Measurements from ENCODE around the gene GH2. TPM values are rescaled to one million over a fixed set of nuclear protein-coding genes. Genes with fewer than 3 reads are reported as not detected.

GH2 gene
- total and polyA plus RNA-seq, 4 donors = not detected

DNA sequence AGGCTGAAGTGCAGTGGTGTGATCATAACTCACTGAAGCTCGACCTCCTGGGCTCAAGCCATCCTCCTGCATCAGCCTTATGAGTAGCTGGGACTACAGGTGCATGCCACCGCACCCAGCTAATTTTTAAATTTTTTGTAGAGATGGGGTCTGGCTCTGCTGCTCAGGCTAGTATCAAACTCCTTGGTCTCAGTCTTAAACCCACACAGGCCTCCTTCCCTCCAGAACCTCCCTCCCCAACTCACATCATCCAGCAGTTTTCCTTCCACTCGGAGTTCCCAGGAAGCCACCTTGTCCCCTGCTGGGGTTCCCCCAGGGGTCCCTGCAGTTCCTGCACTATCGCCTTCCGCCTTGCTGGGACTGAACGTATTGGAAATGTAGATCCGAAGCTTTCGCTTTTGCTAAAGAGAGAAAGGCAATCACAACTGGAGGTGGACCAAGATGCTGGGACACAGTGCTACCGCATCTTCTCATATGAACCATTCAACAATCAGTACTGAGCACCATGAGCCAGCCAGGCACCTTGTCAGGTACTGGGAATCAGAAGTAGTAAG lies 46.5 kb downstream of the GH2 start:
- H3K9me3 ChIP-seq (ENCODE audit: control insufficient read depth in 4 of 4, low read length in 3 of 4) = no peaks in the 10 kb centered on the region
- H3K27me3 ChIP-seq (ENCODE audit: control insufficient read depth in 4 of 4, insufficient read depth in 4 of 4, low read length in 3 of 4) = no peaks in the 10 kb centered on the region
- H3K27ac ChIP-seq (ENCODE audit: low read depth in 1 of 2, low read length in 2 of 2) = no peak overlapping the region
- H3K9ac ChIP-seq (ENCODE audit: low read depth in 1 of 2, low read length in 2 of 2) = no peak overlapping the region
- WGBS = 93% methylated on average over 9 of the region's 9 CpGs
- H3K4me1 ChIP-seq (ENCODE audit: control insufficient read depth in 4 of 4, insufficient read depth in 4 of 4, low read length in 3 of 4) = peaks cover 20 to 28% (median 26%) of the 10 kb centered on the region in 4 donors
- no peak for TF ChIP-seq RXRA (IDR thresholded peaks at IDR 0.05)
- TF ChIP-seq, protein P1, sequence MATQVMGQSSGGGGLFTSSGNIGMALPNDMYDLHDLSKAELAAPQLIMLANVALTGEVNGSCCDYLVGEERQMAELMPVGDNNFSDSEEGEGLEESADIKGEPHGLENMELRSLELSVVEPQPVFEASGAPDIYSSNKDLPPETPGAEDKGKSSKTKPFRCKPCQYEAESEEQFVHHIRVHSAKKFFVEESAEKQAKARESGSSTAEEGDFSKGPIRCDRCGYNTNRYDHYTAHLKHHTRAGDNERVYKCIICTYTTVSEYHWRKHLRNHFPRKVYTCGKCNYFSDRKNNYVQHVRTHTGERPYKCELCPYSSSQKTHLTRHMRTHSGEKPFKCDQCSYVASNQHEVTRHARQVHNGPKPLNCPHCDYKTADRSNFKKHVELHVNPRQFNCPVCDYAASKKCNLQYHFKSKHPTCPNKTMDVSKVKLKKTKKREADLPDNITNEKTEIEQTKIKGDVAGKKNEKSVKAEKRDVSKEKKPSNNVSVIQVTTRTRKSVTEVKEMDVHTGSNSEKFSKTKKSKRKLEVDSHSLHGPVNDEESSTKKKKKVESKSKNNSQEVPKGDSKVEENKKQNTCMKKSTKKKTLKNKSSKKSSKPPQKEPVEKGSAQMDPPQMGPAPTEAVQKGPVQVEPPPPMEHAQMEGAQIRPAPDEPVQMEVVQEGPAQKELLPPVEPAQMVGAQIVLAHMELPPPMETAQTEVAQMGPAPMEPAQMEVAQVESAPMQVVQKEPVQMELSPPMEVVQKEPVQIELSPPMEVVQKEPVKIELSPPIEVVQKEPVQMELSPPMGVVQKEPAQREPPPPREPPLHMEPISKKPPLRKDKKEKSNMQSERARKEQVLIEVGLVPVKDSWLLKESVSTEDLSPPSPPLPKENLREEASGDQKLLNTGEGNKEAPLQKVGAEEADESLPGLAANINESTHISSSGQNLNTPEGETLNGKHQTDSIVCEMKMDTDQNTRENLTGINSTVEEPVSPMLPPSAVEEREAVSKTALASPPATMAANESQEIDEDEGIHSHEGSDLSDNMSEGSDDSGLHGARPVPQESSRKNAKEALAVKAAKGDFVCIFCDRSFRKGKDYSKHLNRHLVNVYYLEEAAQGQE (IDR thresholded peaks at IDR 0.05) = no peak
- TF ChIP-seq, protein P2, sequence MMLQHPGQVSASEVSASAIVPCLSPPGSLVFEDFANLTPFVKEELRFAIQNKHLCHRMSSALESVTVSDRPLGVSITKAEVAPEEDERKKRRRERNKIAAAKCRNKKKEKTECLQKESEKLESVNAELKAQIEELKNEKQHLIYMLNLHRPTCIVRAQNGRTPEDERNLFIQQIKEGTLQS (IDR thresholded peaks at IDR 0.05) = no peak
- TF ChIP-seq HNF4G (IDR thresholded peaks at IDR 0.05) = no peak
- TF ChIP-seq EGR1 (IDR thresholded peaks at IDR 0.05; ENCODE audit: low read depth in 2 of 2) = no peak
- no peak for TF ChIP-seq JUND (IDR thresholded peaks at IDR 0.05)
- TF ChIP-seq RAD21 (IDR thresholded peaks at IDR 0.05) = no peak
- TF ChIP-seq GABPA (IDR thresholded peaks at IDR 0.05 in 1 of 2, conservative IDR thresholded peaks at IDR 0.05 in 1 of 2) = no peak
- no peak for TF ChIP-seq YY1 (IDR thresholded peaks at IDR 0.05)
- no peak for TF ChIP-seq FOXA2 (IDR thresholded peaks at IDR 0.05)
- TF ChIP-seq, protein P3, sequence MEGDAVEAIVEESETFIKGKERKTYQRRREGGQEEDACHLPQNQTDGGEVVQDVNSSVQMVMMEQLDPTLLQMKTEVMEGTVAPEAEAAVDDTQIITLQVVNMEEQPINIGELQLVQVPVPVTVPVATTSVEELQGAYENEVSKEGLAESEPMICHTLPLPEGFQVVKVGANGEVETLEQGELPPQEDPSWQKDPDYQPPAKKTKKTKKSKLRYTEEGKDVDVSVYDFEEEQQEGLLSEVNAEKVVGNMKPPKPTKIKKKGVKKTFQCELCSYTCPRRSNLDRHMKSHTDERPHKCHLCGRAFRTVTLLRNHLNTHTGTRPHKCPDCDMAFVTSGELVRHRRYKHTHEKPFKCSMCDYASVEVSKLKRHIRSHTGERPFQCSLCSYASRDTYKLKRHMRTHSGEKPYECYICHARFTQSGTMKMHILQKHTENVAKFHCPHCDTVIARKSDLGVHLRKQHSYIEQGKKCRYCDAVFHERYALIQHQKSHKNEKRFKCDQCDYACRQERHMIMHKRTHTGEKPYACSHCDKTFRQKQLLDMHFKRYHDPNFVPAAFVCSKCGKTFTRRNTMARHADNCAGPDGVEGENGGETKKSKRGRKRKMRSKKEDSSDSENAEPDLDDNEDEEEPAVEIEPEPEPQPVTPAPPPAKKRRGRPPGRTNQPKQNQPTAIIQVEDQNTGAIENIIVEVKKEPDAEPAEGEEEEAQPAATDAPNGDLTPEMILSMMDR (IDR thresholded peaks at IDR 0.05; ENCODE audit: low read depth, low read length, missing input control) = no peak
- TF ChIP-seq, protein P4, sequence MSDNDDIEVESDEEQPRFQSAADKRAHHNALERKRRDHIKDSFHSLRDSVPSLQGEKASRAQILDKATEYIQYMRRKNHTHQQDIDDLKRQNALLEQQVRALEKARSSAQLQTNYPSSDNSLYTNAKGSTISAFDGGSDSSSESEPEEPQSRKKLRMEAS (IDR thresholded peaks at IDR 0.05) = no peak
- no peak for TF ChIP-seq SP1 (IDR thresholded peaks at IDR 0.05)
- TF ChIP-seq, protein P5, sequence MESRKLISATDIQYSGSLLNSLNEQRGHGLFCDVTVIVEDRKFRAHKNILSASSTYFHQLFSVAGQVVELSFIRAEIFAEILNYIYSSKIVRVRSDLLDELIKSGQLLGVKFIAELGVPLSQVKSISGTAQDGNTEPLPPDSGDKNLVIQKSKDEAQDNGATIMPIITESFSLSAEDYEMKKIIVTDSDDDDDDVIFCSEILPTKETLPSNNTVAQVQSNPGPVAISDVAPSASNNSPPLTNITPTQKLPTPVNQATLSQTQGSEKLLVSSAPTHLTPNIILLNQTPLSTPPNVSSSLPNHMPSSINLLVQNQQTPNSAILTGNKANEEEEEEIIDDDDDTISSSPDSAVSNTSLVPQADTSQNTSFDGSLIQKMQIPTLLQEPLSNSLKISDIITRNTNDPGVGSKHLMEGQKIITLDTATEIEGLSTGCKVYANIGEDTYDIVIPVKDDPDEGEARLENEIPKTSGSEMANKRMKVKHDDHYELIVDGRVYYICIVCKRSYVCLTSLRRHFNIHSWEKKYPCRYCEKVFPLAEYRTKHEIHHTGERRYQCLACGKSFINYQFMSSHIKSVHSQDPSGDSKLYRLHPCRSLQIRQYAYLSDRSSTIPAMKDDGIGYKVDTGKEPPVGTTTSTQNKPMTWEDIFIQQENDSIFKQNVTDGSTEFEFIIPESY (IDR thresholded peaks at IDR 0.05) = no peak
- no peak for TF ChIP-seq FOXA1 (IDR thresholded peaks at IDR 0.05)
- no peak for TF ChIP-seq HNF4A (conservative IDR thresholded peaks at IDR 0.05)
- no peak for TF ChIP-seq TAF1 (conservative IDR thresholded peaks at IDR 0.05)
- TF ChIP-seq NR2F2 (IDR thresholded peaks at IDR 0.05) = no peak
- no peak overlapping the region for H3K4me3 ChIP-seq (ENCODE audit: low read depth in 1 of 3, low read length in 3 of 3)
- peaks cover 24 to 58% (median 51%) of the 10 kb centered on the region in 4 donors for H3K36me3 ChIP-seq (ENCODE audit: control insufficient read depth in 4 of 4, insufficient read depth in 3 of 4, low read depth in 1 of 4, low read length in 3 of 4)
- DNase-seq (ENCODE audit: low spot score) = no peak

All from liver (tissue), 9 donors.